ENCODE results near the gene MAP2K3.

Gene MAP2K3

GRCh38 chr17:21251337-21252010 lies 33.0 kb upstream of the MAP2K3 start:
- no peaks in the 10 kb centered on the region for H3K9me3 ChIP-seq (replicated peaks in 1 of 2; ENCODE audit: control insufficient read depth in 2 of 2, insufficient read depth in 1 of 2, low read depth in 1 of 2, low read length in 2 of 2)

DNA sequence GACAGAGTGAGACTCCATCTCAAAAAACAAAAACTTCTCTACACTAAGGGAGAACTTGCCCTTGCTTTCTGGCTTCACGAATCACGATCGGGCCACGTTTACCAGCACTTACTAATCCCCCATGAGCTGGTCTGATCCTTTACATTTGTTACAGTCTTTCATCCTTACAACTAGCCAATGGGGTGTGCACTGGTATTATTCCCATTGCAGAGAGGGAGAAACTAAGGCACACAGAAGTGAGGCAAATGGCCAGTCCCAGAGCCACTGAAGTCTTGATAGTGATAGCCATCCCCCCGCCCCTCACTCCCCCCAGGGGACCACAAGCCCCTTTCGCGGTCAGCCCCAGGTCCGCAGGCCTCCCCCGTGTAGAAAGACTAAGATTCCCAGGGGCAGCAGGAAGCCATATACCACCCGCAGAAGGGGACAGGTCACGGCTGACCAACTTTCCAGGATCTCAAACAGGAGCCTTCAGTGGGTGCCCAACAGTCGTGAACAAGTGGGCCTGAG lies 32.2 kb upstream of the MAP2K3 start:
- H2BK5ac ChIP-seq (ENCODE audit: low read length): no peak overlapping the region
- H3K4me2 ChIP-seq (ENCODE audit: insufficient read depth, low read length, poor library complexity, severe bottlenecking): peak overlapping the region; percentile 78
- no peaks in the 10 kb centered on the region for H3K36me3 ChIP-seq (replicated peaks in 1 of 2; ENCODE audit: control insufficient read depth in 2 of 2, insufficient read depth in 2 of 2, low read length in 2 of 2)
- no peak overlapping the region for H2AK5ac ChIP-seq (ENCODE audit: low read depth, low read length)
- H4K8ac ChIP-seq (ENCODE audit: low read depth, low read length): no peak overlapping the region
- no CpG with 5 or more reads among the region's 12 CpGs for WGBS, 2 donors (ENCODE audit: extremely low coverage in 2 of 2, insufficient read length in 2 of 2, insufficient replicate concordance in 1 of 2)
- H4K91ac ChIP-seq (ENCODE audit: low read depth, low read length, poor library complexity): no peak overlapping the region
- peaks cover 0 to 6% (median 0%) of the 10 kb centered on the region in 3 experiments for H3K27me3 ChIP-seq (ENCODE audit: control insufficient read depth in 3 of 3, insufficient read depth in 3 of 3, low read depth in 1 of 3, low read length in 3 of 3)
- no peaks in the 10 kb centered on the region for H3K9me3 ChIP-seq (replicated peaks in 1 of 2; ENCODE audit: control insufficient read depth in 2 of 2, insufficient read depth in 1 of 2, low read depth in 1 of 2, low read length in 2 of 2)
- peak overlapping the region; percentile 80 for H3K18ac ChIP-seq (ENCODE audit: low read length)
- no peak overlapping the region for H3K23ac ChIP-seq (ENCODE audit: low read depth, low read length, poor library complexity)
- no peak overlapping the region for H2BK120ac ChIP-seq (ENCODE audit: low read depth, low read length)
- peak overlapping the region; percentile 94 for H2AFZ ChIP-seq (ENCODE audit: low read length)
- H2BK12ac ChIP-seq (ENCODE audit: low read length): no peak overlapping the region
- H3K79me1 ChIP-seq (ENCODE audit: low read depth, low read length): no peaks in the 10 kb centered on the region
- H2BK15ac ChIP-seq (ENCODE audit: low read length): peak overlapping the region; percentile 43
- peak overlapping the region; percentile 52 to 91 for H3K4me3 ChIP-seq (ENCODE audit: low read length in 2 of 2)
- peak overlapping the region; percentile 60 for H3K9ac ChIP-seq (ENCODE audit: low read depth, low read length, poor library complexity)
- DNase-seq (ENCODE audit: low spot score): no peak
- no peak overlapping the region for H3K4ac ChIP-seq (ENCODE audit: low read length)
- H3K4me1 ChIP-seq (ENCODE audit: control insufficient read depth in 2 of 2, insufficient read depth in 1 of 2, low read depth in 1 of 2, low read length in 2 of 2): peaks cover 2 to 8% of the 10 kb centered on the region in 2 donors
- H3K27ac ChIP-seq (replicated peaks; ENCODE audit: low read length): no peak overlapping the region
- H3K14ac ChIP-seq (ENCODE audit: low read length): no peak overlapping the region

More at GRCh38 chr17:21251337-21252010, 33.0 kb upstream of the MAP2K3 start:
- no peak overlapping the region for H3K14ac ChIP-seq (ENCODE audit: low read length)
- no peak overlapping the region for H3K9ac ChIP-seq (ENCODE audit: low read depth, low read length, poor library complexity)
- no CpG with 5 or more reads among the region's 15 CpGs for WGBS, 2 donors (ENCODE audit: extremely low coverage in 2 of 2, insufficient read length in 2 of 2, insufficient replicate concordance in 1 of 2)
- H2BK15ac ChIP-seq (ENCODE audit: low read length): no peak overlapping the region
- no peak overlapping the region for H3K4ac ChIP-seq (ENCODE audit: low read length)
- H3K27ac ChIP-seq (replicated peaks; ENCODE audit: low read length): no peak overlapping the region
- no peak overlapping the region for H2BK120ac ChIP-seq (ENCODE audit: low read depth, low read length)
- H4K91ac ChIP-seq (ENCODE audit: low read depth, low read length, poor library complexity): no peak overlapping the region
- peaks cover 3% of the 10 kb centered on the region for H3K79me1 ChIP-seq (ENCODE audit: low read depth, low read length)
- H3K18ac ChIP-seq (ENCODE audit: low read length): no peak overlapping the region
- H2AK5ac ChIP-seq (ENCODE audit: low read depth, low read length): peak overlapping the region; percentile 97
- peaks cover 2 to 8% of the 10 kb centered on the region in 2 donors for H3K4me1 ChIP-seq (ENCODE audit: control insufficient read depth in 2 of 2, insufficient read depth in 1 of 2, low read depth in 1 of 2, low read length in 2 of 2)
- no peak overlapping the region for H2BK5ac ChIP-seq (ENCODE audit: low read length)
- DNase-seq (ENCODE audit: low spot score): no peak
- no peaks in the 10 kb centered on the region for H3K36me3 ChIP-seq (replicated peaks in 1 of 2; ENCODE audit: control insufficient read depth in 2 of 2, insufficient read depth in 2 of 2, low read length in 2 of 2)
- H3K27me3 ChIP-seq (ENCODE audit: control insufficient read depth in 3 of 3, insufficient read depth in 3 of 3, low read depth in 1 of 3, low read length in 3 of 3): peaks cover 0 to 6% (median 0%) of the 10 kb centered on the region in 3 experiments
- no peak overlapping the region for H2AFZ ChIP-seq (ENCODE audit: low read length)
- no peak overlapping the region for H2BK12ac ChIP-seq (ENCODE audit: low read length)
- no peak overlapping the region for H3K4me2 ChIP-seq (ENCODE audit: insufficient read depth, low read length, poor library complexity, severe bottlenecking)
- H3K4me3 ChIP-seq (ENCODE audit: low read length in 2 of 2): no peak overlapping the region
- H4K8ac ChIP-seq (ENCODE audit: low read depth, low read length): no peak overlapping the region
- no peak overlapping the region for H3K23ac ChIP-seq (ENCODE audit: low read depth, low read length, poor library complexity)

DNA sequence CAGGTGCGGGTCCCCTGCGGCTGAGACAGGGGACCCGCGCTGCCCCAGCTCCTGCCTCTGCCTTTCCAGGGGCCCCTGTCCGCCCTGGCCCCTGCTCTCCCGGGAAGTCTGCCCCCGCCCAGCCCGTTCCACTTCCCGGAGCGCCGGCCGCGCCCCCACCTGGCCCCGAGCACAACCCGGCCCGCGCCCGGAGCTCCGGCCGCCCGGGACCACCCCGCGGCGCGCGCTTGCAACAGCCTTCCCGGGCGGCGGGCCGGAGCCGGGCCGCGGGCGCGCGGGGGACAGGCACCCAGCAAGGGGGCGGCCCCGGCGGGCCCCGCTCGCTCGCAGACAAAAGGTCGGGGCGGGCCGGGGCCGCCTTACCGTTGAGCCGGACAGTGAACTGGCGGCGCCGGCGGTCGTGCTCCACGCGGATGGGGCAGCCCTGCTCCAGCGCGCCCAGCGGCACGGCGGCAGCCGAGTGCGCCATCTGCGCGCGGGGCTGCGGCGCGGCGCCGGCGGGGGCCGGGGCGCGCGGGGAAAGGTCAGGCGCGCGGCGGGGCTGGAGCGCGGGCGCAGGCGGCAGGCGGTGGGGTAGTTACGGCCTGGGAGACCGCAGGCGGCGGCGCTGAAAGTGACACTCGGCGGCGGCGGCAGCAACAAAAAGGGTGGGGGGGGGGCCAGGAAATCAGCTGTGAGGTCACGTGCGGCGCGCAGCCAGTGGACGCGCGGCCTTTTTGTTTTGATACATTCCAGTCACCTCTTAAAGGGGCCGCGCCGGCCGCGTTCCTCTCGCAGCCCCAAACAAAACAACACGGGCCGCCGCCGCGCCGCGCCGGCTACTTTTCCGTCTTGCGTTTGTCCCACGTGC lies 31.5 kb upstream of the MAP2K3 start, which contains the start of gene NATD1:
Gene NATD1, minus strand, starts transcription at position 615 of the 850 bp plus-strand sequence. Its CDS starts 146 bp downstream, at position 469.
- no peak within 1 kb of the TSS for H3K14ac ChIP-seq (ENCODE audit: low read length)
- peaks cover 2 to 8% of the 10 kb centered on the region in 2 donors for H3K4me1 ChIP-seq (ENCODE audit: control insufficient read depth in 2 of 2, insufficient read depth in 1 of 2, low read depth in 1 of 2, low read length in 2 of 2)
- H2BK120ac ChIP-seq (ENCODE audit: low read depth, low read length): no peak within 1 kb of the TSS
- DNase-seq (ENCODE audit: low spot score): peak; percentile 81
- no peak within 1 kb of the TSS for H4K91ac ChIP-seq (ENCODE audit: low read depth, low read length, poor library complexity)
- H2AK5ac ChIP-seq (ENCODE audit: low read depth, low read length): peak within 1 kb of the TSS; percentile 28
- peak within 1 kb of the TSS; percentile 87 for H3K18ac ChIP-seq (ENCODE audit: low read length)
- no peak within 1 kb of the TSS for H2BK5ac ChIP-seq (ENCODE audit: low read length)
- peak within 1 kb of the TSS; percentile 91 for H3K9ac ChIP-seq (ENCODE audit: low read depth, low read length, poor library complexity)
- H3K36me3 ChIP-seq (replicated peaks in 1 of 2; ENCODE audit: control insufficient read depth in 2 of 2, insufficient read depth in 2 of 2, low read length in 2 of 2): no peaks in the 10 kb centered on the region
- H3K27ac ChIP-seq (replicated peaks; ENCODE audit: low read length): peak within 1 kb of the TSS; percentile 36
- H3K4ac ChIP-seq (ENCODE audit: low read length): no peak within 1 kb of the TSS
- peaks cover 0 to 6% (median 0%) of the 10 kb centered on the region in 3 experiments for H3K27me3 ChIP-seq (ENCODE audit: control insufficient read depth in 3 of 3, insufficient read depth in 3 of 3, low read depth in 1 of 3, low read length in 3 of 3)
- H3K23ac ChIP-seq (ENCODE audit: low read depth, low read length, poor library complexity): peak within 1 kb of the TSS; percentile 31
- no peaks in the 10 kb centered on the region for H3K79me1 ChIP-seq (ENCODE audit: low read depth, low read length)
- no CpG with 5 or more reads among the region's 117 CpGs for WGBS, 2 donors (ENCODE audit: extremely low coverage in 2 of 2, insufficient read length in 2 of 2, insufficient replicate concordance in 1 of 2)
- H2BK12ac ChIP-seq (ENCODE audit: low read length): peak within 1 kb of the TSS; percentile 10
- H2AFZ ChIP-seq (ENCODE audit: low read length): peak within 1 kb of the TSS; percentile 94
- H2BK15ac ChIP-seq (ENCODE audit: low read length): peak within 1 kb of the TSS; percentile 52
- no peaks in the 10 kb centered on the region for H3K9me3 ChIP-seq (replicated peaks in 1 of 2; ENCODE audit: control insufficient read depth in 2 of 2, insufficient read depth in 1 of 2, low read depth in 1 of 2, low read length in 2 of 2)
- peak within 1 kb of the TSS; percentile 78 for H3K4me2 ChIP-seq (ENCODE audit: insufficient read depth, low read length, poor library complexity, severe bottlenecking)
- H3K4me3 ChIP-seq (ENCODE audit: low read length in 2 of 2): peak within 1 kb of the TSS; percentile 52 to 91
- H4K8ac ChIP-seq (ENCODE audit: low read depth, low read length): peak within 1 kb of the TSS; percentile 92

All from neuronal stem cell (in vitro differentiated cells).